Spleen (tissue), 7 donors: ENCODE measurements around the gene TRIML1.

Experiments used
- CTCF ChIP-seq, 11 experiments: fragments of 200-600 bp in 7 of 11; fragments of 450-650 bp in 4 of 11; sonication (generic) in 4 of 11; IDR thresholded peaks in 8 of 11; conservative IDR thresholded peaks in 3 of 11; 1 replicate in 7 of 11; 2 replicates in 4 of 11; pipeline versions ENCODE4 v1.4.0 to v1.8.0; 2016 to 2021; ENCODE audit warnings: antibody characterized with exemption in 11 of 11, inconsistent platforms in 4 of 11, mild to moderate bottlenecking in 1 of 11
- POLR2A ChIP-seq, 3 donors: fragments of 450-650 bp; IDR thresholded peaks; one replicate each; pipeline ENCODE4 v1.5.1; 2017; ENCODE audit warnings: antibody characterized with exemption in 3 of 3, mild to moderate bottlenecking in 1 of 3
- POLR2AphosphoS5 ChIP-seq, 3 donors: sonication (generic); formaldehyde crosslinking; IDR thresholded peaks; one replicate each; pipeline ENCODE4 v1.5.1; 2017; ENCODE audit warnings: antibody characterized with exemption in 3 of 3
- donor health status: DM: no; HTN: no; CAD: no; lungs with moderate emphysema.
- donor health status: DM: no; HTN: no; CAD: no.
- donor health status: DM: no; HTN: no; CAD: no.

DNA sequence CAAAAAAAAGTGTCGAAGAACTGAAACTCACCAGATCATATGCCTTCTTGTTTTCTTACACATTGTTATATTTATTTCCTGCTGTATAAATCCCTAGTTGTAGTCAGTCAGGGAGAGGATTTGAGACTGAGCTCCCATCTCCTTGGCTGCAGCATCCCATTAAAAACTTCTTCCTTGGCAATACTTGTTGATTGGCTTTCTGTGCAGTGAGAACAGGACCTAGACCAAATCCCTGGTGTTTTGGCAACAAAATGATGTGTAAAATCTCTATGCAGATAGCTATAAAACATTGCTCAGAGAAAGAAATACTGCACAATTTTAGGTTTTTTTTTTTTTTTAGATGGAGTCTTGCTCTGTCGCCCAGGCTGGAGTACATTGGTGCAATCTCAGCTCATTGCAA lies 47.9 kb downstream of the TRIML1 start:
- TF ChIP-seq CTCF (IDR thresholded peaks at IDR 0.05 in 8 of 11, conservative IDR thresholded peaks at IDR 0.05 in 3 of 11) (no peak), POLR2AphosphoS5 (IDR thresholded peaks at IDR 0.05) (no peak), POLR2A (IDR thresholded peaks at IDR 0.05) (no peak)
